Ishikawa (cell line): Measurements from ENCODE around the gene TPCN1.

Source experiments
- CEBPB ChIP-seq: IDR thresholded peaks from 2 replicates; pipeline ENCODE4 v1.6.1; 2012
- CREB1 ChIP-seq: IDR thresholded peaks from 2 replicates; pipeline ENCODE4 v1.6.1; 2012; ENCODE audit warnings: low read depth
- EGR1 ChIP-seq: IDR thresholded peaks from 2 replicates; pipeline ENCODE4 v1.6.1; 2012
- EP300 ChIP-seq: IDR thresholded peaks from 2 replicates; pipeline ENCODE4 v1.6.1; 2012; ENCODE audit warnings: borderline replicate concordance
- FOXM1 ChIP-seq: IDR thresholded peaks from 2 replicates; pipeline ENCODE4 v1.6.1; 2012; ENCODE audit warnings: low read depth, borderline replicate concordance
- MAX ChIP-seq: IDR thresholded peaks from 2 replicates; pipeline ENCODE4 v1.6.1; 2012
- NFIC ChIP-seq: IDR thresholded peaks from 2 replicates; pipeline ENCODE4 v1.6.1; 2012
- RAD21 ChIP-seq: IDR thresholded peaks from 2 replicates; pipeline ENCODE4 v1.6.1; 2012; ENCODE audit warnings: low read depth
- REST ChIP-seq: IDR thresholded peaks from 2 replicates; pipeline ENCODE4 v1.6.1; 2012; ENCODE audit warnings: low read depth, mild to moderate bottlenecking
- TAF1 ChIP-seq: IDR thresholded peaks from 2 replicates; pipeline ENCODE4 v1.6.1; 2012; ENCODE audit warnings: low read depth, mild to moderate bottlenecking
- TCF12 ChIP-seq: IDR thresholded peaks from 2 replicates; pipeline ENCODE4 v1.6.1; 2012; ENCODE audit warnings: low read depth
- TEAD4 ChIP-seq: IDR thresholded peaks from 2 replicates; pipeline ENCODE4 v1.6.1; 2012
- USF1 ChIP-seq: IDR thresholded peaks from 2 replicates; pipeline ENCODE4 v1.6.1; 2012
- YY1 ChIP-seq: IDR thresholded peaks from 2 replicates; pipeline ENCODE4 v1.6.1; 2012; ENCODE audit warnings: low read depth
- ZBTB7A ChIP-seq: IDR thresholded peaks from 2 replicates; pipeline ENCODE4 v1.6.1; 2012; ENCODE audit warnings: low read depth

The TPCN1 gene

GRCh38 chr12:113227686-113228391, 6.6 kb downstream of the TPCN1 start:
- TF ChIP-seq CREB1 (no peak), TEAD4 (no peak), FOXM1 (no peak), EP300 (no peak), USF1 (no peak), MAX (no peak), TAF1 (no peak), CEBPB (no peak), EGR1 (no peak), REST (no peak), ZBTB7A (no peak), RAD21 (no peak), YY1 (no peak), TCF12 (no peak), NFIC (no peak)

- TF ChIP-seq RAD21 (no peak), FOXM1 (no peak)
These were observed 7.2 kb downstream of the TPCN1 start for GRCh38 chr12:113228394-113229028.

GRCh38 chr12:113230315-113231234, 9.3 kb downstream of the TPCN1 start:
- TF ChIP-seq ZBTB7A (no peak), TEAD4 (no peak), REST (no peak), RAD21 (no peak), FOXM1 (no peak), EP300 (no peak), TCF12 (no peak), TAF1 (no peak), CEBPB (no peak), USF1 (no peak)

GRCh38 chr12:113231235-113232088, 10.2 kb downstream of the TPCN1 start:
- no peak for TF ChIP-seq CREB1
- peak; percentile 83 for TF ChIP-seq MAX
- peak; percentile 79; the same call in 1 of the 2 replicates for TF ChIP-seq FOXM1
- no peak for TF ChIP-seq EGR1
- TF ChIP-seq TEAD4, result peak; percentile 90
- TF ChIP-seq USF1, result peak; percentile 4; the same call in 1 of the 2 replicates
- TF ChIP-seq NFIC, result peak; percentile 82
- TF ChIP-seq EP300, result peak; percentile 92
- peak; percentile 32; the same call in 1 of the 2 replicates for TF ChIP-seq YY1
- TF ChIP-seq TCF12, result peak; percentile 88
- TF ChIP-seq ZBTB7A, result no peak
- TF ChIP-seq TAF1, result no peak
